Prostate gland (tissue), 2 donors: ENCODE data around the gene HNRNPDL.

Experiments
- POLR2A ChIP-seq: fragments of 450-650 bp; IDR thresholded peaks from one replicate; pipeline ENCODE4 v1.6.1; 2016; ENCODE audit warnings: antibody characterized with exemption, mild to moderate bottlenecking
- TF ChIP-seq, protein P1 (sequence below), 4 experiments: fragments of 200-600 bp in 2 of 4; fragments of 450-650 bp in 2 of 4; sonication (generic) in 2 of 4; IDR thresholded peaks; 1 replicate in 3 of 4; 2 replicates in 1 of 4; pipeline ENCODE4 v1.5.1; 2016 to 2019; ENCODE audit warnings: antibody characterized with exemption in 4 of 4, mild to moderate bottlenecking in 2 of 4, moderate library complexity in 2 of 4

DNA sequence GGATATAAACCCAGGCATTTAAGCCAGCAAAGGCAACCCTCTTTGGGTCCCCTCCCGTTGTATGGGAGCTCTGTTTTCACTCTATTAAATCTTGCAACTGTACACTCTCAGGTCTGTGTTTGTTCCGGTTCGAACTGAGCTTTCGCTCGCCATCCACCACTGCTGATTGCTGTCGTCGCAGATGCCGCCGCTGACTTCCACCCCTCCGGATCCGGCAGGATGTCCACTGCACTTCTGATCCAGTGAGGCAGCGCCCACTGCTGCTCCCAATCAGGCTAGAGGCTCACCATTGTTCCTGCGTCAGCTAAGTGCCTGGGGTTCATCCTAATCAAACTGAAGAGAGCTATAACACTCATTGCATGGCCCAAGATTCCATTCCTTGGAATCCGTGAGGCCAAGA lies 49.3 kb upstream of the HNRNPDL start:
- TF ChIP-seq, protein P1, sequence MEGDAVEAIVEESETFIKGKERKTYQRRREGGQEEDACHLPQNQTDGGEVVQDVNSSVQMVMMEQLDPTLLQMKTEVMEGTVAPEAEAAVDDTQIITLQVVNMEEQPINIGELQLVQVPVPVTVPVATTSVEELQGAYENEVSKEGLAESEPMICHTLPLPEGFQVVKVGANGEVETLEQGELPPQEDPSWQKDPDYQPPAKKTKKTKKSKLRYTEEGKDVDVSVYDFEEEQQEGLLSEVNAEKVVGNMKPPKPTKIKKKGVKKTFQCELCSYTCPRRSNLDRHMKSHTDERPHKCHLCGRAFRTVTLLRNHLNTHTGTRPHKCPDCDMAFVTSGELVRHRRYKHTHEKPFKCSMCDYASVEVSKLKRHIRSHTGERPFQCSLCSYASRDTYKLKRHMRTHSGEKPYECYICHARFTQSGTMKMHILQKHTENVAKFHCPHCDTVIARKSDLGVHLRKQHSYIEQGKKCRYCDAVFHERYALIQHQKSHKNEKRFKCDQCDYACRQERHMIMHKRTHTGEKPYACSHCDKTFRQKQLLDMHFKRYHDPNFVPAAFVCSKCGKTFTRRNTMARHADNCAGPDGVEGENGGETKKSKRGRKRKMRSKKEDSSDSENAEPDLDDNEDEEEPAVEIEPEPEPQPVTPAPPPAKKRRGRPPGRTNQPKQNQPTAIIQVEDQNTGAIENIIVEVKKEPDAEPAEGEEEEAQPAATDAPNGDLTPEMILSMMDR (IDR thresholded peaks at IDR 0.05) = no peak
- no peak for TF ChIP-seq POLR2A
